NCI-H2107 treated with DMSO at 0.1 percent for 48 hours (cell line): ENCODE measurements around the gene TPMT.

Source experiments
- DNase-seq: peaks from one replicate; lab custom pipeline; 2025; ENCODE audit not compliant: unreplicated experiment; lab: John Stamatoyannopoulos, UW

Gene TPMT

DNA sequence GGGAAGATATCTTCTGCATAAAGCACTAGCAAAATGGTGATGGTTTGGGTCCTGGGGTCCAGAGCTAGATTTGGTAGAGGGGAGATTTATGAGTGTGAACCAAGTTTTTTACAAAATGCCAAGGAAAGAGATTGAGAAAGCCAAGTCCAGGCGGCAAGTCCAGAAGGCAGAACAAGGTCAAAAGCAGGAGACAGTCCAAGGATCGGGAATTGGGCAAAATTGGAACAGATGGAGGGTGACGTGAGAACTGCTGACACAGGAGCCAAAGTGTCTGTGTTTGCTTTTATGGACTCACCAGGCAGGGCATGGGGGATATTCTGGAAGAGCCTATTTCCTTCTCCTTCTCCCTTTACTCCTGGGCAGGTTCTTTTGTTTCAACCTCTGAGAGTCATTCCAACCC, 36.5 kb downstream of the TPMT start:
- DNase-seq, result no peak

DNA sequence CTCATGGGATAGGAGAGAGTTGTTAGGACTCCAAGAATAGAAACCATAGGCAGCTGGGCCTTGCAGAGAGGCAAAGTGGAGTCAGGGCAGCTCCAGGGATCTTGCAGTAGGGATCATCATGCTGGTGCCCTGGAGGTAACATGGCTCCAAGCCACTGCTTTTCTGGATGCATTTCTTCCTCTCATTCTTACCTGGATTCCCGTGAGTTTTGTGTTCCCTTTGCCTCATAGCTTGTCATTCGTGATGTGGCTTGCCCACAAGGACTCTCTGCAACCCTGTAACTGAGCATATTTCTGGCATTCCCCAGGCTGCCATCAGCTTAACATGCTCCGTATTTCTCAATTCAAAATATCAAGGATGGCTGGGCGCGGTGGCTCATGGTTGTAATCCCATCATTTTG, 37.7 kb downstream of the TPMT start:
- no peak for DNase-seq

DNA sequence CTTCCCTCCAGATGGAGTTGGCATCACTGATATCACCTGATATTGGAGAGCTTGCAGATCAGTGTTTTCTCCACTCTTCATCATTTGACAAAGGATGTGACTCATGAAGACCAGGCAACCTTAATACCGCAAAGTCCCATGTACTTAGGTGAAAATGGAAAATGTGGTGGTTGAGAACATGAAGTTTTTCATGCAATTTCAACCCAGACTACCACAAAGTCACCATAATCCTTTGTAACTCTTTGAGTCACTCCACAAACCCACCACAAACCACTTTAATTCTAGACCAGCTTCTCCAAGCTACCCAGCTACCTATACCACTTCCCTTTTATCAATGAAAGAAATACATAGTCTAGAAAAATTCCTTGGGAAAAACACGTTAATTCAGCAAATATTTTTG, 39.5 kb downstream of the TPMT start:
- DNase-seq, result no peak

DNA sequence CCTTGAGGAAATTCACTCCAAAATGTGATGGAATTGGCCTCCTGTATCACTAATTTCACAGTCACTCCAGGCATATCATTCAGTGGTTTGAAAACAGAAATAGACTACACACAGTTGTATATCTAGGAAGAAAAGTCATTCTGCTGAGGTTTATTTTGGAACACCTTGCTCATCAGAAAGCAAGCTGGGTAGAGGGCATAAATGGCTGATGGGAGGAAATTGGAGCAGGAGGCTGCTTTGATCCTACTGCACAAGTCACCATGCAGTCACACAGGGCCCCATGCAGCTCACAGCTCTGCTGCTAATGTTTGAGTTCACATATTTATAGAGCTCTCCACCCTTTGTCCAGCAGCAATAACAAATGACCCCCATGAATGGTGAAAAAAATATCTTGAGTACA, 44.7 kb downstream of the TPMT start:
- DNase-seq, result no peak

DNA sequence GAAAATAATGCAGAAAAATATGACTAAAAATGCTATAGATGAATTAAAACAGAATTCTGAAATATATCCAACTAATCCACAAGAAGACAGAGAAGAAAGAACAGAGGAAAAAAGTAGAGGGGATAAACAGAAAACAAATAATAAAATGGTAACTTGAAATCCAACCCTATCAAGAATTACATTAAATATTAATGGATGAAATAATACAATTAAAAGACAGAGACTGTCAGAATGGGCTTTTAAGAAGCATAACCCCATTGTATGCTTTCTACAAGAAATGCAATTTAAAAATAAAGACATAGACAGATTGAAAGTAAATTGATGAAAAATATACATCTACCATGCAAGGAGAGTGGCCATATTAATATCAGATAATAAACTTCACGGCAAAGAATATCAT, 47.8 kb downstream of the TPMT start:
- DNase-seq, result no peak

DNA sequence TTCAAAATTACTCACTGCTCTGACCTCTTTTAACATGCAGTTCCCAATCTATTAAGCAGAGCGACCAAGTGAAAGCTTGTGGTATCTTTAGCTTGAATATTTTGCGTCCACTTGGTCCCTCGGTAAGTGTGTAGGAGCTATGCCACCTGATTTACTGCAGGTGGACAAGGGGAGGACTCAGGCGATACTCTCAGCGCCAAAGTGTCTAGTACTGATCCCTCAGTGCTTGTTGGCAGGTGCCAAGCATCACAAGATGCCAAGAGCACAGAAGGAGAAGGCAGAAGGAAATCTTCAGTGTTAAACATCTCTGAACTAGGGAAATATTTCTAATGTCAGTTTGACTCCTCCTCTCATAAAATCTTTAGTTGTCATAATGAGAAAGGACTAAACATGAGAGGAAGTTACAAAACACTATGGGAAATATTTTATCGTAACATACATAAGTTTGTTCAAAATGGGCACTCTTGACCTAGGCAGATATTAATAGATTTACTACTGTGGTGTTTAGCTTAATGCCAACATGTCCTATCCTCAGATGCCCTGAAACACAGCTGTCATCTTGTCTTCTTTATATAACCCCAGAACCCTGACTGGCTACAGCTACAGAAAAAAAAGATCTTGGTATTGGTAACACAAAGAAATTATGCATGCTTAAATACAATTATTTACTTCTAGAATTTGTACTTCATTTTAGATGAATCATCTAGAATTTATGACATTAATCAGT, 51.9 kb downstream of the TPMT start:
- no peak for DNase-seq

DNA sequence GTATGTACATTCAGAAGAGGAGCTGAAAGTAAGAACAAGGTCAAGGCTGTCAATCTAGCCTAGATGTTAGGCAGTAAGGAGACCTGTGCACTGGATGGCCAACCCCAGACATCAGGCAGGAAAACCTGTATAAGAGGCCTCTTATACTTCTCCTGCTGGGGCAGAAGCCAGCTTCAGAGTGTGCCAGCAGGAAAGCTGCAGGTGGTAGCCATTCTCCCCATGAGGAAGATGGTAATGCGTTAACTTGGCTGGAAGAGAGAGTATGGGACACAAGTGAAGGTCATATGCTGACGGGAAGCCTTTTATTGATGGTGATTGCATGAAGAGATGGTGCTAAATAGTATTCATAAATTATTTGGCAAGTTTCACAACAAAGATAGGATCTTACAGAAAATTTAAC, 53.0 kb downstream of the TPMT start:
- no peak for DNase-seq

DNA sequence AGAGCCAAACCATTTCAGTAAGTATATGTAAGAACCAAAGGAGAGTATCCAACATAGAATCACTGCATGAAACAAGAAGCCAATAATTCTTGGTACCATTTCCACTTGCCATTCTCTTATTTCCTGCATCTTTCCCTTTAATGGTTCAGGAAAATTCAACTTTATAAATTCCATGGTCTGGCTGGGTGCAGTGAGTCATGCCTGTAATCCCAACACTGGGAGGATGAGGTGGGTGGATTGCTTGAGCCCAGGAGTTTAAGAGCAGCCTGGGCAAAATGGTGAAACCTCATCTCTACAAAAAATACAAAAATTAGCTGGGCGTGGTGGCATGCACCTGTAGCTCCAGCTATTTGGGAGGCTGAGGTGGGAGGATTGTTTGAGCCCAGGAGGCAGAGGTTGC, 53.6 kb downstream of the TPMT start:
- no peak for DNase-seq

DNA sequence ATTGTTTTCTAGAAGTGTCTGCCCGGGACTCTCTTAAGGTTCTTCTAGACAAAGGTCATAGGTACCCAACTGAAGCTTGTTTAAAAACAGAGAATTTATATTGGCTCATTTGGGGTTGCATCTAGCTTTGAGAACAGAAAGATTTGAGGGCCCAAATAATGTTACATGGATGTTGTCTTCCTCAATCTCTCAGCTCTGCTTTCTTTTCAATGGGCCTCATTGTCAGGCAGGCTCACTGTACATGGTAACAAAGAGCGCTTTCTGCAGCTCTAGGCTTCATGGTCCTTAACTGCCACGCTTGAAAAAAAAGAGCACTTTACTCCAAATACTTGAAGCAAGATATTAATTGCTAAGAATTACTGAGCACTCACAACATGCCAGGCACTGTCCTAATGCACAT, 54.6 kb downstream of the TPMT start:
- no peak for DNase-seq

DNA sequence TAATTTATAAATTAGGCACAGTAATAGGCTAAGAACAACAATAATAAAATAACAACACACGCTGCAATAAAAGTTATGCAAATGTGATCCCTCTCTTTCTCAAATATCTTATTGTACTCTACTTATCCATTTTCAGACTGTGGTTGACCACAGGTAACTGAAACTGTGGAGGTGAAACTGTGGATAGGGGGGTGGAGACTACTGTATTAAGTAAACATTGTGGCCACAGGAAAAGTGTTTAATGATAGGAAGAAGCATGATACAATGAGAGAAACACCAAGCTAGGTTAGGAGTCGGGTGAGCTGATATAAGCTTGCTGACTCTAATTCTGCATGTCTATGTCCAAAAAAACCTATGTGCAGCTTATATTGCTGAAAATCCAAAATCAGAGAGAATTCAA, 55.4 kb downstream of the TPMT start:
- peak; percentile 64 for DNase-seq

DNA sequence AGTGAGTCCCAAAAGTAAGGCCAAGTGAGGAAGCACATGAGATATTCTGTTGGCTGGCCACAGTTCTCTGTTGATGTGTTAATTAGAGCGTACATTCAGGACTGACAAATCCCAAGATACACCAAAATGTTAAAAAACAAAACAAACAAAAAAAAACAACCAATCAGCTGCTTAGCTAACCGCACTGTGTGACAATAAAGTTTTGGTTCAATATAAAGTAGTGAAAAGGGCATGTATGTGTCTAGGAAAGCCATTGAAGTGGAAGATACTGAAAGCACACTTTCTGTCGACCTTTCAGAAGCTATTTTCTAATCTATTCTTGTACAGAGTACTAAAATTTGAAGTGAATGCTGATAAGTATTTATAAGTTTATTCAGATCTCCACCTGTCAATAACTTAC, 58.5 kb downstream of the TPMT start:
- DNase-seq, result no peak

DNA sequence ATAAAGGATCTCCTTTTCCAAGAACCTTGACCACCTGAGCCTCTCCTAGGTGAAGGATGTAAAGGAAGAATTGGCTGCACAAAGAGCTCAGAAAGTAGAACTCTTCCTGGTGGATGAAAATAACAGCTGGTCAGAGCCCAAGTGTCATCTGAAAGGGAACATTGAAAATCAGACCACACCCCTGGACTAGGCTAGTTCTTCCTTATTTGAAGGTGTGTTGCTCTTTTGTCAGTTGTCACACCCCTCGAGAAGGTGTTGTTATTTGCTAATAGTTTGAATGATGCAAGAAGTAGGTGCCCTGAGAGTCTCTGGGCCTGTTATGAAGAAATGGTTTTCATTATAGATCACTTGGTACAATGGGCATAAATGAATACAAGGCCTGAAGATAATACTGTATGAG, 63.5 kb downstream of the TPMT start:
- no peak for DNase-seq

DNA sequence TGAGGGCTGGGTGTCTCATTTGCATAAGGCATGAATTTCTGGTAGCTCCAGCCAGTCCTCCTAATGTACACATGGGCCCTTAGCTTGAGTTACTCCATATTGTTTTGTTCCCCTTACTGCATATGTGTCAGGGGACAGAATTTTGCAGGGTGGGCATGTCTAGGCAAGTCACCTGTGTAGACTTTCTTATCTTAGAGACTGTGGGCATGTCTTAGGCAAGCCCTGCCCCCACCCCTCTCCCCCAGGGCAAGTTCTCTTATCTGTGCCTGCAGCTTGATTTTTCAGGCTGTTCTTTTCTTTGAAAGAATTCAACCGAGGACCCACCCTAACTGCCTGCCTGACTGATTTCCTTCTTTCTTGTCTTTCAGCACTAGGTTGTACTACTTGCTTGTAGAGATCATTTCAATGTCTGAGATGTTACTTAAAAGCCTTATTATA, 64.5 kb downstream of the TPMT start:
- DNase-seq, result no peak

DNA sequence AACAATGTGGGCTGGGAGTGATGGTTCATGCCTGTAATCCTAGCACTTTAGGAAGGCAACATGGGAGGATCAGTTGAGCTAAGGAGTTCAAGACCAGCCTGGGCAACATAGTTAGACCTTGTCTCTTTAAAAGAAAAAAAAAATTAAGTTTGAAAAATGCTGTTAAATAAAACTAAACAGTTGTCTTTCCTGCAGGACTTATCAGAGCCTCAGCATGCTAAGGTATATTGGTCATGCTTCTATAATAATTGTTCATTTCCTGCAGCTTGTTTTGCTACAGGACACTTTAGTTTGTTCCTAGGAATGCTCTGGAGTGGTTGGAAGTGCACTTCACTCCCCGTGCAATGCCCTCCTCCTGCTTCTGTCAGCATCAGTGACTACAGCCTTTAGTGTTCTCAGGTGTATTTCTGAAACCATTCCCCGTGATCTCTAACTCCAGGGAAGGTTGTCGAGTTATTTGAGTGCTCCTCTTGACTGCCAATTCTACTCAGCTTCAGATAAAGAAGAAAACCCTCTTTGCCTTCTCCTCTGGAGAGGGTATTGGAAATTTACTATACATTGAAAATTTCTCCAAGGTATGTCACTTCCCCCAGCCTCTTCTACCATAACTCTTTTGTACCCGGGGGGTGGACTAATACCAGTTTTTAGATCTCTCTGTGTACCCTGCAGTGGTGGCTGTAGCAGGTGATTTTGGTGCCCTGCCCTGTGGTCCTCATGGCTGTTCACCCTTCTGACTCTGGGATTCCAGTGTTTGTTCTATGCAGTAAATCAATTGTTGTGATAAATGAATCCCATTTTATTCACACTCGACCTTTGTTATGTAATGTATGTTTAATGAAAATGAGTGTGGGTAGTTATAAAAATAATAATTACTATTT, 66.2 kb downstream of the TPMT start:
- DNase-seq, result no peak

DNA sequence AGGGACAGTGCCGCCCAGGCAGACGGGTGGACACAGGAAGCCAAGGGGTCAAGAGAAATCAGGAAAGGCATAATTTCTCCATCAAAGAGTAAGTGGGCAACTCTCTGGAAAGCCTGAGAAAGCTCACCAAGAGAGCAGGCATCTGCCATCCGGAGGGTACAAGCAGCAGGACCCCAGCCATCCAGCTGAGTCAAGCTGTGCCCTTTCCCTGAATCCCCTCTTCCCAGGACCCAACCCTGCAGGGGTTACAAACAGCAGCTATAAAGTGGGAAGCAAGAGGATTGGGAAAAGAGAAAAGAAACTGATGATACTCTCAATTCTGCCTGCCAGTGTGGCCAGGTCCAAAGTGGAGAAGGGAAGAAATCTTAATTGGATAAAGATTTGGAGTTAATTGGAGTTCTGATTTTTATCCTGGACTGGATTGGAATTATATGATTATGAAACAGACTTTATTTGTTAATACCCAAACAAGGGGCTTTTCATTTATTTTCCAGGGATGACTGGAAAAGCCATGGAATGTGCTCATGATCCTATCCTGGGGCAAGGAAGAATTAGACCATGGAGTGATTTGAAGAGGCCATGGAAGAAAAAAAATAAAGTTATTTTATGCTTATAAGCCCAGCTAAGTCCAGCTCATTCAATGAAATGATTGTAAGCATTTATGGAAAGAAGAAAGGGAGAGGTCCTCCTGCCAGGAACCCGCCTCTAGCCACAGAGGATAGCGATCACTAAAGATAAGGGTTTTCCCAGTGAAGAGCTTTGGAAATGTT, 67.3 kb downstream of the TPMT start:
- DNase-seq, result no peak

DNA sequence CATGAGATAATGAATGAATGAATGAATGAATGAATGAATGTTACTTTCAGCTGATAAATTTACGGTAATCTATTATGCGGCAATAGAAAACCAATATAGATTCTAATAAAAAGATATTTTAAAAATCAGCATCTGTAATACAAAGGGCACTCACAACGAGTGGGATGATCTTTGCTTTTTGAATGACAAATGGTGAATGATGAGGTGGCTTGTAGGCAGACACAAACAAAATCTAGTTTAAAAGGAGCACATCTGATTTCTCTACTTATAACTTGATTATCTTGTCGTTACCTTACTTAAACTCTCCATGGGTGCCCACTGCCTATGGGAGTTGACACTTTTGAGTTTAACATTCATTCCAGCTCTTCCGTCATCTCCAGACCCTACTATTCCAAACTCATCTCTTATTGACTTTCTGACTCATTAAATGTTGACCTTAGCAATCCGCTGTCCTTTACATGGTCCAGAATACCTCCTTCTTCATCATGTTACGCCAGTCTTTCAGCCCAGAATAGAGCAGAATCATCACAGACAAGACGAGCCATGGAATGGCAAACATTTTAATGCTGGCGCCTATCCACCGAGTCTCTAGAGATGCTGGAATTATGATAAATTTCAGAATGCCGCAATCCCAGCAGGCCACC, 73.7 kb downstream of the TPMT start:
- no peak for DNase-seq

DNA sequence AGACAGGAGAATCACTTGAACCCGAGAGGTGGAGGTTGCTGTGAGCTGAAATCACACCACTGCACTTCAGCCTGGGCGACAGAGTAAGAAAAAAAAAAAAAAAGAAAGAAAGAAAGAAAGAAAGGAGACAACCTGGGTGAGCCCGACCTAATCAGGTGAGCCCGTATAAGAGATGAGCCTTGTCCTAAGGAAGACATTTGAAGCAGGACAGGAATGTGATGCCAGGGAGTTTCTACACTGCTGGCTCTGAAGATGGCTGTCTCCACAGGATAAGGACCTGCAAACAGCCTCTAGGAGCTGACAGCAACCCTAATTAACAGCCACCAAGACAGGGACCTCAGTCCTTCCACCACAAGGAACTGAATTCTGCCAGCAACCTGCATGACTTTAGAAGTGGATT, 74.3 kb downstream of the TPMT start:
- no peak for DNase-seq

DNA sequence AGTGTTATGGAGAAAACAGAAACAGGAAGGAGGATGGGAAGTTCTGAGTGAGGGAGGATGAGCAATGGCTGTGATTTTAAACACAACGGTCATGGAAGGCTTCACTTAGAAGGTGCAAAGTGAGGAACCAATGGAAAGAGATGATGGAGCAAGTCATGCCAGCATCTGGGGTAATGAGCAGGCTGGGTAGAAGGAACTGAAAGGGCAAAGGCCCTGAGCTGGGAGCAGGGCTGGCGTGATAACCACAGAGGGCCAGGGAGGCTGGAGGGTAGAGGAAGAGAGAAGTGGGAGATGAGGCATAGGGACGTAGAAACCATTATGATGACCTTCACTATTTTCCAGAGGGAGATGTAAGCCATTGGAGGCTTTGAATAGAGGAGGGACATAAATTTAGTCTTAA, 76.0 kb downstream of the TPMT start:
- no peak for DNase-seq
